A549 (cell line): ENCODE results near the gene CS. TPM values are rescaled to one million over a fixed set of nuclear protein-coding genes. Genes with fewer than 3 reads are reported as not detected.

Experiments used
- ATAC-seq, 2 experiments: fragments of 200-7000 bp in 1 of 2; fragments of >200 bp in 1 of 2; cut with Nextera tagmentation in 1 of 2; cut with Tn5 transposase in 1 of 2; 3 replicates each; pipeline versions ENCODE4 v1.8.0 to v1.9.1; 2018 to 2020; ENCODE audit warnings: mild to moderate bottlenecking in 1 of 2, moderate library complexity in 1 of 2
- CTCF ChIA-PET: fragments of 300-600 bp; sonication (Branson Sonifier 250); formaldehyde crosslinking; extraction: SDS; loops from one replicate; lab custom pipeline; 2021; ENCODE audit warnings: antibody characterized with exemption, inconsistent platforms; lab: Yijun Ruan, JAX
- POLR2A ChIA-PET: fragments of 350-600 bp; formaldehyde crosslinking; extraction: SDS; loops from one replicate; lab custom pipeline; 2021; ENCODE audit warnings: antibody characterized with exemption, inconsistent platforms; lab: Yijun Ruan, JAX
- DNase-seq, 2 experiments: peaks; one replicate each; pipeline versions ENCODE4 v3.0.0 to v3.0.0-alpha.2; 2011 to 2016; ENCODE audit warnings: low read depth in 1 of 2, low spot score in 1 of 2
- FAIRE-seq: peaks from 2 replicates; lab custom pipeline; 2011; peaks lifted over from hg19 to GRCh38; lab: Jason Lieb, UNC
- H3K27ac ChIP-seq, 2 experiments: fragments of >200 bp; sonication (Bioruptor Twin); formaldehyde crosslinking; 3 replicates each; pipeline ENCODE4 v1.5.1; 2016 to 2017
- H3K4me1 ChIP-seq: fragments of >200 bp; sonication (Bioruptor Twin); formaldehyde crosslinking; 3 replicates; pipeline ENCODE4 v1.6.1; 2016
- H3K4me2 ChIP-seq: fragments of >200 bp; sonication (Bioruptor Twin); formaldehyde crosslinking; 3 replicates; pipeline ENCODE4 v1.6.1; 2016
- H3K4me3 ChIP-seq: fragments of >200 bp; sonication (Bioruptor Twin); formaldehyde crosslinking; 3 replicates; pipeline ENCODE4 v1.5.1; 2016
- H3K9me3 ChIP-seq: fragments of >200 bp; sonication (Bioruptor Twin); formaldehyde crosslinking; 3 replicates; pipeline ENCODE4 v1.6.1; 2016
- CBX2 ChIP-seq: fragments of 200-600 bp; sonication (generic); IDR thresholded peaks from 2 replicates; pipeline ENCODE4 v1.6.1; 2016; ENCODE audit warnings: low read depth, mild to moderate bottlenecking, borderline replicate concordance
- CBX8 ChIP-seq: fragments of 200-600 bp; sonication (generic); IDR thresholded peaks from 2 replicates; pipeline ENCODE4 v1.6.1; 2016
- CEBPB ChIP-seq, 2 experiments: fragments of >200 bp in 1 of 2; sonication (Bioruptor Twin) in 1 of 2; formaldehyde crosslinking in 1 of 2; IDR thresholded peaks; 2 replicates each; pipeline ENCODE4 v1.6.1; 2012 to 2016
- CHD4 ChIP-seq: fragments of 200-600 bp; sonication (generic); IDR thresholded peaks from 2 replicates; pipeline ENCODE4 v1.6.1; 2016; ENCODE audit warnings: antibody characterized with exemption, mild to moderate bottlenecking, borderline replicate concordance
- EHF ChIP-seq: fragments of 250-450 bp; sonication (Bioruptor Pico); IDR thresholded peaks from 2 replicates; pipeline ENCODE4 v1.5.0; 2020; ENCODE audit warnings: mild to moderate bottlenecking
- EHMT2 ChIP-seq: fragments of 200-600 bp; sonication (generic); IDR thresholded peaks from 2 replicates; pipeline ENCODE4 v1.6.1; 2016; ENCODE audit warnings: antibody characterized with exemption, low read depth, mild to moderate bottlenecking, moderate library complexity
- ESRRA ChIP-seq: fragments of 150-350 bp; IDR thresholded peaks from 2 replicates; pipeline ENCODE4 v1.6.1; 2014; ENCODE audit warnings: mild to moderate bottlenecking, low read length, borderline replicate concordance
- HDAC2 ChIP-seq: fragments of 200-600 bp; sonication (generic); IDR thresholded peaks from 2 replicates; pipeline ENCODE4 v1.6.1; 2016
- HOXB5 ChIP-seq: fragments of 250-450 bp; sonication (Bioruptor Pico); IDR thresholded peaks from 2 replicates; pipeline ENCODE4 v1.5.0; 2020; ENCODE audit warnings: mild to moderate bottlenecking, moderate library complexity
- JUNB ChIP-seq: fragments of >200 bp; sonication (Bioruptor Twin); formaldehyde crosslinking; IDR thresholded peaks from 2 replicates; pipeline ENCODE4 v1.6.1; 2016
- MYC ChIP-seq: IDR thresholded peaks from 2 replicates; pipeline ENCODE4 v1.6.1; 2012; ENCODE audit warnings: mild to moderate bottlenecking, inconsistent platforms, low read length, improper control_type of control experiment, borderline replicate concordance
- NFE2L2 ChIP-seq: fragments of 150-350 bp; conservative IDR thresholded peaks from 2 replicates; pipeline ENCODE4 v1.6.1; 2014; ENCODE audit warnings: low read length
- NR3C1 ChIP-seq: fragments of >200 bp; sonication (Bioruptor Twin); formaldehyde crosslinking; IDR thresholded peaks from 3 replicates; pipeline ENCODE4 v1.6.1; 2017
- PHF8 ChIP-seq: fragments of 200-600 bp; sonication (generic); IDR thresholded peaks from 2 replicates; pipeline ENCODE4 v1.6.1; 2016; ENCODE audit warnings: low read depth, mild to moderate bottlenecking, antibody characterized with exemption, moderate library complexity, borderline replicate concordance
- POLR2A ChIP-seq: IDR thresholded peaks from 2 replicates; pipeline ENCODE4 v1.6.1; 2012; ENCODE audit warnings: mild to moderate bottlenecking, low read length
- RAD21 ChIP-seq, 2 experiments: fragments of >200 bp in 1 of 2; sonication (Bioruptor Twin) in 1 of 2; formaldehyde crosslinking in 1 of 2; IDR thresholded peaks in 1 of 2; conservative IDR thresholded peaks in 1 of 2; 2 replicates in 1 of 2; 3 replicates in 1 of 2; pipeline ENCODE4 v1.6.1; 2012 to 2018; ENCODE audit warnings: inconsistent platforms in 1 of 2
- RARB ChIP-seq: fragments of 250-450 bp; sonication (Bioruptor Pico); IDR thresholded peaks from 2 replicates; pipeline ENCODE4 v1.8.0; 2021; ENCODE audit warnings: mild to moderate bottlenecking, moderate library complexity
- RCOR1 ChIP-seq: fragments of 150-350 bp; IDR thresholded peaks from 2 replicates; pipeline ENCODE4 v1.6.1; 2014; ENCODE audit warnings: antibody characterized with exemption, low read length, low read depth
- RNF2 ChIP-seq: fragments of 200-600 bp; sonication (generic); IDR thresholded peaks from 2 replicates; pipeline ENCODE4 v1.6.1; 2016; ENCODE audit warnings: low read depth, mild to moderate bottlenecking, antibody characterized with exemption, moderate library complexity, borderline replicate concordance
- SMC3 ChIP-seq: fragments of >200 bp; sonication (Bioruptor Twin); formaldehyde crosslinking; IDR thresholded peaks from 3 replicates; pipeline ENCODE4 v1.6.1; 2018; ENCODE audit warnings: inconsistent platforms
- TP53 ChIP-seq: fragments of 250-450 bp; sonication (Bioruptor Pico); IDR thresholded peaks from 2 replicates; pipeline ENCODE4 v1.5.0; 2021; ENCODE audit warnings: mild to moderate bottlenecking, moderate library complexity
- ZC3H11A ChIP-seq: fragments of 450-650 bp; IDR thresholded peaks from 2 replicates; pipeline ENCODE4 v1.6.1; 2014; ENCODE audit warnings: antibody characterized with exemption, mild to moderate bottlenecking
- ZFP36 ChIP-seq: fragments of 450-650 bp; IDR thresholded peaks from 2 replicates; pipeline ENCODE4 v1.6.1; 2014; ENCODE audit warnings: borderline replicate concordance; ENCODE audit not compliant: partially characterized antibody
- ZSCAN20 ChIP-seq: fragments of 250-450 bp; sonication (Bioruptor Pico); IDR thresholded peaks from 2 replicates; pipeline ENCODE4 v1.8.0; 2022; ENCODE audit warnings: mild to moderate bottlenecking, moderate library complexity
- WGBS: methylation state at CpG from one replicate; pipeline ENCODE4 v1.1.6; 2017; ENCODE audit errors: missing lambda C conversion rate; 5-methylcytosine and 5-hydroxymethylcytosine counted together
- polyA plus RNA-seq, 4 experiments: library from polyadenylated mRNA; depleted of rRNA in 3 of 4; stranded (reverse); fragments of >200 nt; fragmentation: RNase III in 1 of 4; extraction: RNeasy Plus Mini Kit Qiagen cat#74134 plus additional on column Dnase treatment in 1 of 4; gene quantifications; 2 replicates in 3 of 4; 3 replicates in 1 of 4; pipeline ENCODE4 v1.2.3, GENCODE V29; 2011 to 2017
- TF ChIP-seq, protein P1 (sequence below): fragments of 250-450 bp; sonication (Bioruptor Pico); IDR thresholded peaks from 2 replicates; pipeline ENCODE4 v1.5.0; 2021; ENCODE audit warnings: mild to moderate bottlenecking, moderate library complexity, borderline replicate concordance
- TF ChIP-seq, protein P2 (sequence below): fragments of >200 bp; sonication (Bioruptor Twin); formaldehyde crosslinking; IDR thresholded peaks from 3 replicates; pipeline ENCODE4 v1.6.1; 2016
- TF ChIP-seq, protein P3 (sequence below): fragments of >200 bp; sonication (Bioruptor Twin); formaldehyde crosslinking; IDR thresholded peaks from 2 replicates; pipeline ENCODE4 v1.6.1; 2016
- TF ChIP-seq, protein P4 (sequence below): fragments of >200 bp; sonication (Bioruptor Twin); formaldehyde crosslinking; IDR thresholded peaks from 3 replicates; pipeline ENCODE4 v1.5.1; 2016
- TF ChIP-seq, protein P5 (sequence below): IDR thresholded peaks from 2 replicates; pipeline ENCODE4 v1.6.1; 2012; ENCODE audit warnings: low read depth, borderline replicate concordance
- TF ChIP-seq, protein P6 (sequence below): IDR thresholded peaks from 2 replicates; pipeline ENCODE4 v1.6.1; 2012
- TF ChIP-seq, protein P7 (sequence below): fragments of 450-650 bp; IDR thresholded peaks from 2 replicates; pipeline ENCODE4 v1.6.1; 2014; ENCODE audit warnings: antibody characterized with exemption
- TF ChIP-seq, protein P8 (sequence below): fragments of 150-350 bp; IDR thresholded peaks from 2 replicates; pipeline ENCODE4 v1.6.1; 2014; ENCODE audit warnings: low read depth, mild to moderate bottlenecking, low read length

CS gene
- polyA plus RNA-seq, 2 of the 4 experiments (the other 2 are of a cell fraction) = 146 to 223 TPM

DNA sequence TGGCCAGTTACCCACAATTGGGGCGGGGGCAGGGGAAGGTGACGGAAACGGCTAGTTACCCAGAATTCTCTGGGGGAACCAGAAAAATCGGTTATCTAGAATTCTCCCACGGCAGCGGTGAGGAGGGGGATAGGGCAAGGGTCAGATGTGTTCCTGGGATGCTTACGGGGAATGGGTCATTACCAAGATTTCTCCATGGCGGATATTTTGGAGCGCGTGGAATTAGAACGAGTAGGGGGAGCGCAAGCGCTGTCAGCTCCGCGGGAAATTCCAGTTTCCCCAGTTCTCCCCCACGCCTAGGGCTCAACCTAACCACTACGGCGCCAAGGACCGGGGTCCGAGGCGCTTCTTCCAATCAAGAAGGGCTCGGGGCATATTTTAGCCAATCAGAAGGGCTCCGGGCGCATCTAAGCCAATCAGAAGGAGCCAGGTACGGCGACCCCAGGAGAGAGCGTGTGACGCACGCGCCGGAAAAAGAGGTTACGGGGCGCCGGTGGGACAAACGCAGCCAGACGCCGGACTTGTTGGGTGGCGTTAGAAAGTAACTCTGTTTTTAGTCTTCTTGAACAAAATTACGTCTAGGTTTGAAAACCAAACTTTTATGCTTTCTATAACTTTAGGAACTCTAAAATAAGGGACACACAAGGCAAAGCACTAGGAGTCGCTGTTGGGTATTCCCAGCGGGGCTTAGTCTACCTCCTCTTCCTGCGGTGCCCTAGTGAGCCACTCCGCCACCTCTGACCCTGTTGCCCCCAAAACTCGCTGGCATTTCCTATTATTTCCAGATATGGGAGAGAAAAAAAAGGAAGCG lies 33.8 kb upstream of the CS start, which contains the start of gene PAN2:
TSS of gene PAN2 (minus strand) at position 322 of the 811 bp plus-strand sequence. CDS start 906 bp downstream, outside the sequence.
- peak; percentile 99 to 100 for DNase-seq
- H3K9me3 ChIP-seq = no peaks in the 10 kb centered on the region
- CTCF ChIA-PET = interaction anchor here (0.6 to 2.4 kb wide), 13 partner anchors 10 to 202 kb away, joined by 3 to 14 read pairs (median 4); partner anchors contain the start of genes COQ10A and STAT2
- H3K4me3 ChIP-seq = peak within 1 kb of the TSS; percentile 54
- under 1% methylated on average over 45 of the region's 45 CpGs for WGBS
- POLR2A ChIA-PET = interaction anchor here (0.5 to 2.5 kb wide), 11 partner anchors 8 to 1008 kb away, joined by 3 to 21 read pairs (median 4); partner anchors contain the start of genes CNPY2, RBMS2, SPRYD4 and STAT2
- H3K27ac ChIP-seq = peak within 1 kb of the TSS; percentile 91 to 92
- FAIRE-seq = no peak
- peak within 1 kb of the TSS; percentile 96 for H3K4me2 ChIP-seq
- peaks cover 15% of the 10 kb centered on the region for H3K4me1 ChIP-seq
- ATAC-seq = peak; percentile 97 to 100
- TF ChIP-seq RARB (no peak), RNF2 (no peak), RAD21 (conservative IDR thresholded peaks at IDR 0.05 in 1 of 2, IDR thresholded peaks at IDR 0.05 in 1 of 2) (peak; percentile 22 to 25; a peak in 2 of 5 replicates), EHF (CRISPR knock-in tag) (peak; percentile 84; the same call in 1 of the 2 replicates), ZC3H11A (no peak; the same call in 1 of the 2 replicates), NR3C1 (no peak), CHD4 (no peak), NFE2L2 (no peak), ZSCAN20 (no peak), TP53 (CRISPR knock-in tag) (peak; percentile 63; the same call in 1 of the 2 replicates), EHMT2 (no peak), ESRRA (no peak), HDAC2 (no peak), CBX8 (no peak), RCOR1 (no peak), CEBPB (IDR thresholded peaks at IDR 0.05) (no peak), HOXB5 (CRISPR knock-in tag) (peak; percentile 23; the same call in 1 of the 2 replicates), PHF8 (peak; percentile 66), POLR2A (peak; percentile 61), MYC (peak; percentile 71), CBX2 (no peak), SMC3 (no peak), ZFP36 (no peak), JUNB (no peak)
- TF ChIP-seq, protein P1, sequence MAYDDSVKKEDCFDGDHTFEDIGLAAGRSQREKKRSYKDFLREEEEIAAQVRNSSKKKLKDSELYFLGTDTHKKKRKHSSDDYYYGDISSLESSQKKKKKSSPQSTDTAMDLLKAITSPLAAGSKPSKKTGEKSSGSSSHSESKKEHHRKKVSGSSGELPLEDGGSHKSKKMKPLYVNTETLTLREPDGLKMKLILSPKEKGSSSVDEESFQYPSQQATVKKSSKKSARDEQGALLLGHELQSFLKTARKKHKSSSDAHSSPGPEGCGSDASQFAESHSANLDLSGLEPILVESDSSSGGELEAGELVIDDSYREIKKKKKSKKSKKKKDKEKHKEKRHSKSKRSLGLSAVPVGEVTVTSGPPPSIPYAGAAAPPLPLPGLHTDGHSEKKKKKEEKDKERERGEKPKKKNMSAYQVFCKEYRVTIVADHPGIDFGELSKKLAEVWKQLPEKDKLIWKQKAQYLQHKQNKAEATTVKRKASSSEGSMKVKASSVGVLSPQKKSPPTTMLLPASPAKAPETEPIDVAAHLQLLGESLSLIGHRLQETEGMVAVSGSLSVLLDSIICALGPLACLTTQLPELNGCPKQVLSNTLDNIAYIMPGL (CRISPR knock-in tag) = peak; percentile 31; the same call in 1 of the 2 replicates
- TF ChIP-seq, protein P2, sequence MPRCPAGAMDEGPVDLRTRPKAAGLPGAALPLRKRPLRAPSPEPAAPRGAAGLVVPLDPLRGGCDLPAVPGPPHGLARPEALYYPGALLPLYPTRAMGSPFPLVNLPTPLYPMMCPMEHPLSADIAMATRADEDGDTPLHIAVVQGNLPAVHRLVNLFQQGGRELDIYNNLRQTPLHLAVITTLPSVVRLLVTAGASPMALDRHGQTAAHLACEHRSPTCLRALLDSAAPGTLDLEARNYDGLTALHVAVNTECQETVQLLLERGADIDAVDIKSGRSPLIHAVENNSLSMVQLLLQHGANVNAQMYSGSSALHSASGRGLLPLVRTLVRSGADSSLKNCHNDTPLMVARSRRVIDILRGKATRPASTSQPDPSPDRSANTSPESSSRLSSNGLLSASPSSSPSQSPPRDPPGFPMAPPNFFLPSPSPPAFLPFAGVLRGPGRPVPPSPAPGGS = peak; percentile 87
- TF ChIP-seq, protein P3, sequence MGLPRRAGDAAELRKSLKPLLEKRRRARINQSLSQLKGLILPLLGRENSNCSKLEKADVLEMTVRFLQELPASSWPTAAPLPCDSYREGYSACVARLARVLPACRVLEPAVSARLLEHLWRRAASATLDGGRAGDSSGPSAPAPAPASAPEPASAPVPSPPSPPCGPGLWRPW = no peak
- TF ChIP-seq, protein P4, sequence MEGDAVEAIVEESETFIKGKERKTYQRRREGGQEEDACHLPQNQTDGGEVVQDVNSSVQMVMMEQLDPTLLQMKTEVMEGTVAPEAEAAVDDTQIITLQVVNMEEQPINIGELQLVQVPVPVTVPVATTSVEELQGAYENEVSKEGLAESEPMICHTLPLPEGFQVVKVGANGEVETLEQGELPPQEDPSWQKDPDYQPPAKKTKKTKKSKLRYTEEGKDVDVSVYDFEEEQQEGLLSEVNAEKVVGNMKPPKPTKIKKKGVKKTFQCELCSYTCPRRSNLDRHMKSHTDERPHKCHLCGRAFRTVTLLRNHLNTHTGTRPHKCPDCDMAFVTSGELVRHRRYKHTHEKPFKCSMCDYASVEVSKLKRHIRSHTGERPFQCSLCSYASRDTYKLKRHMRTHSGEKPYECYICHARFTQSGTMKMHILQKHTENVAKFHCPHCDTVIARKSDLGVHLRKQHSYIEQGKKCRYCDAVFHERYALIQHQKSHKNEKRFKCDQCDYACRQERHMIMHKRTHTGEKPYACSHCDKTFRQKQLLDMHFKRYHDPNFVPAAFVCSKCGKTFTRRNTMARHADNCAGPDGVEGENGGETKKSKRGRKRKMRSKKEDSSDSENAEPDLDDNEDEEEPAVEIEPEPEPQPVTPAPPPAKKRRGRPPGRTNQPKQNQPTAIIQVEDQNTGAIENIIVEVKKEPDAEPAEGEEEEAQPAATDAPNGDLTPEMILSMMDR = peak; percentile 47
- TF ChIP-seq, protein P5, sequence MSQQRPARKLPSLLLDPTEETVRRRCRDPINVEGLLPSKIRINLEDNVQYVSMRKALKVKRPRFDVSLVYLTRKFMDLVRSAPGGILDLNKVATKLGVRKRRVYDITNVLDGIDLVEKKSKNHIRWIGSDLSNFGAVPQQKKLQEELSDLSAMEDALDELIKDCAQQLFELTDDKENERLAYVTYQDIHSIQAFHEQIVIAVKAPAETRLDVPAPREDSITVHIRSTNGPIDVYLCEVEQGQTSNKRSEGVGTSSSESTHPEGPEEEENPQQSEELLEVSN = peak; percentile 71; the same call in 1 of the 2 replicates
- TF ChIP-seq, protein P6, sequence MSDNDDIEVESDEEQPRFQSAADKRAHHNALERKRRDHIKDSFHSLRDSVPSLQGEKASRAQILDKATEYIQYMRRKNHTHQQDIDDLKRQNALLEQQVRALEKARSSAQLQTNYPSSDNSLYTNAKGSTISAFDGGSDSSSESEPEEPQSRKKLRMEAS = peak; percentile 82
- TF ChIP-seq, protein P7, sequence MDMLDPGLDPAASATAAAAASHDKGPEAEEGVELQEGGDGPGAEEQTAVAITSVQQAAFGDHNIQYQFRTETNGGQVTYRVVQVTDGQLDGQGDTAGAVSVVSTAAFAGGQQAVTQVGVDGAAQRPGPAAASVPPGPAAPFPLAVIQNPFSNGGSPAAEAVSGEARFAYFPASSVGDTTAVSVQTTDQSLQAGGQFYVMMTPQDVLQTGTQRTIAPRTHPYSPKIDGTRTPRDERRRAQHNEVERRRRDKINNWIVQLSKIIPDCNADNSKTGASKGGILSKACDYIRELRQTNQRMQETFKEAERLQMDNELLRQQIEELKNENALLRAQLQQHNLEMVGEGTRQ = peak; percentile 33; the same call in 1 of the 2 replicates
- TF ChIP-seq, protein P8, sequence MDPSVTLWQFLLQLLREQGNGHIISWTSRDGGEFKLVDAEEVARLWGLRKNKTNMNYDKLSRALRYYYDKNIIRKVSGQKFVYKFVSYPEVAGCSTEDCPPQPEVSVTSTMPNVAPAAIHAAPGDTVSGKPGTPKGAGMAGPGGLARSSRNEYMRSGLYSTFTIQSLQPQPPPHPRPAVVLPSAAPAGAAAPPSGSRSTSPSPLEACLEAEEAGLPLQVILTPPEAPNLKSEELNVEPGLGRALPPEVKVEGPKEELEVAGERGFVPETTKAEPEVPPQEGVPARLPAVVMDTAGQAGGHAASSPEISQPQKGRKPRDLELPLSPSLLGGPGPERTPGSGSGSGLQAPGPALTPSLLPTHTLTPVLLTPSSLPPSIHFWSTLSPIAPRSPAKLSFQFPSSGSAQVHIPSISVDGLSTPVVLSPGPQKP = no peak
